Measurements from ENCODE around the gene MMP15. TPM values are rescaled to one million over a fixed set of nuclear protein-coding genes. Genes with fewer than 3 reads are reported as not detected.
A peak's percentile ranks its signal among the peaks of the same experiment; 100 is the strongest.

The MMP15 gene
- total RNA-seq, 1 donor from 2014 or later: 15.4 TPM

- Histone ChIP-seq H3K79me2 (ENCODE audit: insufficient read depth, low read length) (no peaks in the 10 kb centered on the region), H3K9me3 (ENCODE audit: insufficient read depth, low read depth, low read length) (no peaks in the 10 kb centered on the region), H3K4me3 (ENCODE audit: insufficient read depth, low read depth, low read length) (no peak overlapping the region), H3K4me1 (ENCODE audit: insufficient read depth, low read length) (peaks cover 10% of the 10 kb centered on the region), H3K36me3 (ENCODE audit: insufficient read depth, low read length) (no peaks in the 10 kb centered on the region), H3K27ac (ENCODE audit: low read depth, low read length) (no peak overlapping the region), H3K9ac (ENCODE audit: low read length) (no peak overlapping the region), H4K20me1 (ENCODE audit: insufficient read depth, low read length) (no peaks in the 10 kb centered on the region), H3K4me2 (ENCODE audit: low read length) (no peak overlapping the region), H3K27me3 (ENCODE audit: insufficient read depth, low read length) (peaks cover 12% of the 10 kb centered on the region), H2AFZ (ENCODE audit: low read depth, low read length) (no peak overlapping the region)
- Mint-ChIP-seq H3K27me3 (ENCODE audit: low read depth, unreplicated experiment) (peaks cover 31% of the 10 kb centered on the region), H3K4me3 (ENCODE audit: unreplicated experiment) (no peak overlapping the region), H3K27ac (ENCODE audit: unreplicated experiment) (no peak overlapping the region), H3K9me3 (ENCODE audit: unreplicated experiment) (no peaks in the 10 kb centered on the region), H3K4me1 (ENCODE audit: low read depth, unreplicated experiment) (no peaks in the 10 kb centered on the region), H3K36me3 (ENCODE audit: low read depth, unreplicated experiment) (peaks cover under 1% of the 10 kb centered on the region)
- DNase-seq (ENCODE audit: low read depth) (no peak), FAIRE-seq (no peak)
- TF ChIP-seq, protein P1, sequence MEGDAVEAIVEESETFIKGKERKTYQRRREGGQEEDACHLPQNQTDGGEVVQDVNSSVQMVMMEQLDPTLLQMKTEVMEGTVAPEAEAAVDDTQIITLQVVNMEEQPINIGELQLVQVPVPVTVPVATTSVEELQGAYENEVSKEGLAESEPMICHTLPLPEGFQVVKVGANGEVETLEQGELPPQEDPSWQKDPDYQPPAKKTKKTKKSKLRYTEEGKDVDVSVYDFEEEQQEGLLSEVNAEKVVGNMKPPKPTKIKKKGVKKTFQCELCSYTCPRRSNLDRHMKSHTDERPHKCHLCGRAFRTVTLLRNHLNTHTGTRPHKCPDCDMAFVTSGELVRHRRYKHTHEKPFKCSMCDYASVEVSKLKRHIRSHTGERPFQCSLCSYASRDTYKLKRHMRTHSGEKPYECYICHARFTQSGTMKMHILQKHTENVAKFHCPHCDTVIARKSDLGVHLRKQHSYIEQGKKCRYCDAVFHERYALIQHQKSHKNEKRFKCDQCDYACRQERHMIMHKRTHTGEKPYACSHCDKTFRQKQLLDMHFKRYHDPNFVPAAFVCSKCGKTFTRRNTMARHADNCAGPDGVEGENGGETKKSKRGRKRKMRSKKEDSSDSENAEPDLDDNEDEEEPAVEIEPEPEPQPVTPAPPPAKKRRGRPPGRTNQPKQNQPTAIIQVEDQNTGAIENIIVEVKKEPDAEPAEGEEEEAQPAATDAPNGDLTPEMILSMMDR (IDR thresholded peaks at IDR 0.05; ENCODE audit: insufficient read depth, low read depth, low read length): no peak
- TF ChIP-seq EZH2 (IDR thresholded peaks at IDR 0.05; ENCODE audit: insufficient read depth, low read length): no peak
Observed at GRCh38 chr16:57981636-57982035, 43.9 kb upstream of the MMP15 start.

- FAIRE-seq: no peak
- TF ChIP-seq, protein P1 (IDR thresholded peaks at IDR 0.05; ENCODE audit: insufficient read depth, low read depth, low read length): no peak
- TF ChIP-seq EZH2 (IDR thresholded peaks at IDR 0.05; ENCODE audit: insufficient read depth, low read length): no peak
- H3K9ac ChIP-seq (ENCODE audit: low read length): no peak overlapping the region
- no peak for DNase-seq (ENCODE audit: low read depth)
- no peak overlapping the region for H3K27ac ChIP-seq (ENCODE audit: low read depth, low read length)
- Mint-ChIP-seq H3K4me3 (ENCODE audit: unreplicated experiment) (no peak overlapping the region), H3K4me1 (ENCODE audit: low read depth, unreplicated experiment) (no peaks in the 10 kb centered on the region), H3K27me3 (ENCODE audit: low read depth, unreplicated experiment) (peaks cover 38% of the 10 kb centered on the region), H3K27ac (ENCODE audit: unreplicated experiment) (no peak overlapping the region), H3K36me3 (ENCODE audit: low read depth, unreplicated experiment) (peaks cover 3% of the 10 kb centered on the region), H3K9me3 (ENCODE audit: unreplicated experiment) (no peaks in the 10 kb centered on the region)
- H3K27me3 ChIP-seq (ENCODE audit: insufficient read depth, low read length): peaks cover 12% of the 10 kb centered on the region
- no peak overlapping the region for H3K4me2 ChIP-seq (ENCODE audit: low read length)
- H4K20me1 ChIP-seq (ENCODE audit: insufficient read depth, low read length): no peaks in the 10 kb centered on the region
- no peak overlapping the region for H3K4me3 ChIP-seq (ENCODE audit: insufficient read depth, low read depth, low read length)
- no peak overlapping the region for H2AFZ ChIP-seq (ENCODE audit: low read depth, low read length)
- H3K4me1 ChIP-seq (ENCODE audit: insufficient read depth, low read length): peaks cover 10% of the 10 kb centered on the region
- H3K79me2 ChIP-seq (ENCODE audit: insufficient read depth, low read length): no peaks in the 10 kb centered on the region
- no peaks in the 10 kb centered on the region for H3K9me3 ChIP-seq (ENCODE audit: insufficient read depth, low read depth, low read length)
- no peaks in the 10 kb centered on the region for H3K36me3 ChIP-seq (ENCODE audit: insufficient read depth, low read length)
Observed at GRCh38 chr16:57982385-57982784, 43.2 kb upstream of the MMP15 start.

DNA sequence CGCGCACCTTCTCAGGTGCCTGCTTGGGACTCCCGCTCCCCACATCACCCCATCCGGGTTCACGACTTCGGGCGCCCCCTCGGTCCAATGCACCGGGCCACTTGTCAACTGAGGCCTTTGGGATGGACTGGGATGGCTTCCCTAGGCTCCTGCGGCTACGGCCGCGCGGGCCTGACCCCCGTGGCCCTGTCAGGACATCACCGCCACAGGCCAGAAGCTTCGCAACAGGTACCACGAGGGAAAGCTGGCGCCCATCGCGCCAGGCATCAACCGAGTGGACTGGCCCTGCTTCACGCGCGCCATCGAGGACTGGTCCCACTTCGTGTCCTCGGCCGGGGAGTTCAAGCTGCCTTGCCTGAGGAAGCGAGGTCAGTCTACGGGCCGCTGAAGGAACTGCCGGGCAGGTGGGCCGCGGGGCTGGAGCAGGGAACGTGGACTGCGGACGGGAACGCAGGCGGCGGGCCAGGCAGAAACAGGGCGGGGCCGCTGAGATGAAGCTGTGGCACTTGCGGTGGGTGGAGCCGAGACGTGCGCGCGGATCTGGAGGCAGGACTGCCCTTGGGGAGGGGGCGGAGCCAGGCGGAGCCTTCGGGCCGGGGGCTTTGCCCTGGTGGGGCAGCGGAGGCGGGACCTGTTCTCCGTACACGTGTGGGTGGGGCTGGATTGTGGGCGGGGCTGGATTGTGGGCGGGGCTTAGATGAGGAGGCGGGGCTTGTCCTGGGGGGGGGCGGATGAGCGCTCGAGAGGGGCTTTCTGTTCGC lies 40.9 kb upstream of the MMP15 start:
- no peaks in the 10 kb centered on the region for H3K4me1 Mint-ChIP-seq (ENCODE audit: low read depth, unreplicated experiment)
- Histone ChIP-seq H3K79me2 (ENCODE audit: insufficient read depth, low read length) (no peaks in the 10 kb centered on the region), H3K9ac (ENCODE audit: low read length) (peak overlapping the region; percentile 60), H4K20me1 (ENCODE audit: insufficient read depth, low read length) (no peaks in the 10 kb centered on the region), H3K36me3 (ENCODE audit: insufficient read depth, low read length) (no peaks in the 10 kb centered on the region), H3K27me3 (ENCODE audit: insufficient read depth, low read length) (peaks cover 17% of the 10 kb centered on the region), H3K9me3 (ENCODE audit: insufficient read depth, low read depth, low read length) (no peaks in the 10 kb centered on the region), H3K4me2 (ENCODE audit: low read length) (peak overlapping the region; percentile 88), H3K27ac (ENCODE audit: low read depth, low read length) (no peak overlapping the region), H3K4me1 (ENCODE audit: insufficient read depth, low read length) (peaks cover 10% of the 10 kb centered on the region), H2AFZ (ENCODE audit: low read depth, low read length) (peak overlapping the region; percentile 95), H3K4me3 (ENCODE audit: insufficient read depth, low read depth, low read length) (peak overlapping the region; percentile 48)
- TF ChIP-seq, protein P1 (IDR thresholded peaks at IDR 0.05; ENCODE audit: insufficient read depth, low read depth, low read length): no peak
- no peak for TF ChIP-seq EZH2 (IDR thresholded peaks at IDR 0.05; ENCODE audit: insufficient read depth, low read length)
- peak overlapping the region; percentile 87 for H3K4me3 Mint-ChIP-seq (ENCODE audit: unreplicated experiment)
- no peaks in the 10 kb centered on the region for H3K9me3 Mint-ChIP-seq (ENCODE audit: unreplicated experiment)
- DNase-seq (ENCODE audit: low read depth) (peak; percentile 44), FAIRE-seq (no peak)
- H3K27me3 Mint-ChIP-seq (ENCODE audit: low read depth, unreplicated experiment): peaks cover 45% of the 10 kb centered on the region
- H3K36me3 Mint-ChIP-seq (ENCODE audit: low read depth, unreplicated experiment): peaks cover 3% of the 10 kb centered on the region
- no peak overlapping the region for H3K27ac Mint-ChIP-seq (ENCODE audit: unreplicated experiment)

All from astrocyte (in vitro differentiated cells and primary cell).